ENCODE data around the gene NR5A1.

NR5A1 gene

GRCh38 chr9:124514125-124514524, 6.9 kb upstream of the NR5A1 start:
- no peak for DNase-seq (ENCODE audit: low spot score)

- DNase-seq (ENCODE audit: low spot score): no peak
These were observed 6.3 kb upstream of the NR5A1 start for GRCh38 chr9:124513376-124513994.

GRCh38 chr9:124512806-124513204, 5.6 kb upstream of the NR5A1 start:
- DNase-seq (ENCODE audit: low spot score): no peak

DNA sequence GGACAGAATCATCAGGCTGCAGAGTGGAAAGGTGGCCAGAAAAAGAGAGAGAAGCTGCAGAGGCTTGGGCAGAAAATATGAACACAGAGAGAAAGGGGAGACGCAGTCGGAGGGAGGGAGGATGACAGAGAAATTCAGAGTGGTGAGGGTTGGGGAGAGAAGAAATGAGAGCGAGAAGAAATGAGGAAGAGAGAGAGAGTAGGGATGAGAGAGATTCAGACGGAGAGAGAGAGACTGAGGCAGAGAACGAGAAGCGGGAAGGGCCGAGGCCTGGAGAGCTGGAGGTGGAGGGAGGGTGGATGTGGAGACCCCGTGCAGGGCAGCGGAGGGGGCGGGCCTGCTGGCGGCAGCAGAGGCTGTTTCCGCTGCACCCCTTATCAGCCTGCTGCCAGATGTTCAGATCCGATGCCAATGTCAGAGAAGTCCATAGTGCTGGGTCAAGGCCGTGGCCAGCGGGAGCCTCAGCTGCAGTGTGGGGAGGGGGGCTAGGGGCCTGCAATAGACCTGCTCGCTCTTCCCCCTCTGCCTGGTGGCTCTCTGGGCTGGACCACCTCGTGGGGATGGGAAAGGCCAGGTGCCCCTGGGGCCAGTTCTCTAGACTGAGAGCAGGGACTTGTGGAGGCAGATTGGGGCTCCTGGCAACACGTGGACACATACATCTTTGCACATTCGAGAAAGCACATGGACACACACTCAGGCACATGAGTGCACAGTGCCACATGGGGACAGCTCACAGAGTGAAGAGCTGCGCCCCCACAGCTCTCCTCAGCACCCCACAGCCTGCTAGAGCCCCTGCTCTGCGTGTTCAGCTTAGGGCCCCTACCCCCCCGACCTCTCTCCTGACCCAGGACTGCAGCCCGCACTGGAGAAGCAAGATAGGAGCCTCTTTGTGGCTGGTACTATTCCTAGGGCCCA, 4.9 kb upstream of the NR5A1 start:
- no peak for DNase-seq (ENCODE audit: low spot score)

GRCh38 chr9:124511426-124511840, 4.2 kb upstream of the NR5A1 start:
- no peak for DNase-seq (ENCODE audit: low spot score)

GRCh38 chr9:124510650-124511425, 3.6 kb upstream of the NR5A1 start:
- DNase-seq (ENCODE audit: low spot score): no peak

DNA sequence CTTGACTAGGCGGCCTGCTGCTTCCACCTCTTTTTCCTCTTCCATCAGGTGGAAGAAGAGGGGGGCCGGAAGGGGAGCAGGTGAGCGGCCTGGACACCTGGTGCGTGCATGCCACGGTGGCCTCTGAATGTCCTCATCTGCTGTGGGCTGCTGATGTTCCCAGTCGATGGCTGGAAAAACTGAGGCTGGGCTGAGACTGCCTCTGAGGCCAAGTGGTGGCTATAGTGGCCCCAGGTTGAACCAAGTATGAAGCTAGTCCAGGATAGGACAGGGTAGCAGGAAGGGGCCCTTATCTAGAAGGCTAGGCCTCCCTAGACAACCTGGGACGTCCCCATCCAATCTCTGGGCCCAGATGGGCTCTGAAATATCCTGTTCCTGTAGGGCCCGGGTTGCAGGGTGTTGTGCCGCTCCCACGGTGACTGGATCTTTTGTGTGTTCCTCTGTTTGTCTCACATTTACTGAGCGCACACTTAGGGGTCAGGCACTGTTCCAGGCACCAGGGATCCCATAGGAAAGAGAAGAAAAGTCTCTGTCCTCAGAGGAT, 753 bp upstream of the NR5A1 start:
- no peak for DNase-seq (ENCODE audit: low spot score)

- no peak for DNase-seq (ENCODE audit: low spot score)
These were observed 766 bp downstream of the NR5A1 start for GRCh38 chr9:124506433-124506832.

DNA sequence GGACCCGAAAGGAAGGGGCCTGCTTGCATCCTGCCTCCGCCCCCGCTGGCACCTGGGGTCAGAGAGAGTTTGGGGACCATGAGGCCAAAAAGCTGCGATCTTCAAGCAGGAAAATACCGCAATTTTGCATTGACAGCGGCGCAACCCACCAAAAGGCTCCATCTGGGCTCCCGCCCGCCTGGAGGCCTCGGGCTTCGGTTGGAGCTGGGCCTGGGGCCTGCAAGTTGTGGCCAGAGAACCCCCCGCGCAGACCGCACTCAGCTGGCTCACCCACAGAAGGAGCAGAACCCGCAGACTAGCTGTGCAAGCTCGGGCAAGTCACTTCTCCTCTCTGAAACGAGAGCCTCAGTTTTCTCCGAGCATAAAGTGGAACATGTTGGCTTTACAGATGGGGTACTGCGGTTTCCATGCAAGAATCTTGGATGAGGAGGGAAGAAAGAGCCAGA, 1.3 kb downstream of the NR5A1 start:
- DNase-seq (ENCODE audit: low spot score): no peak

DNA sequence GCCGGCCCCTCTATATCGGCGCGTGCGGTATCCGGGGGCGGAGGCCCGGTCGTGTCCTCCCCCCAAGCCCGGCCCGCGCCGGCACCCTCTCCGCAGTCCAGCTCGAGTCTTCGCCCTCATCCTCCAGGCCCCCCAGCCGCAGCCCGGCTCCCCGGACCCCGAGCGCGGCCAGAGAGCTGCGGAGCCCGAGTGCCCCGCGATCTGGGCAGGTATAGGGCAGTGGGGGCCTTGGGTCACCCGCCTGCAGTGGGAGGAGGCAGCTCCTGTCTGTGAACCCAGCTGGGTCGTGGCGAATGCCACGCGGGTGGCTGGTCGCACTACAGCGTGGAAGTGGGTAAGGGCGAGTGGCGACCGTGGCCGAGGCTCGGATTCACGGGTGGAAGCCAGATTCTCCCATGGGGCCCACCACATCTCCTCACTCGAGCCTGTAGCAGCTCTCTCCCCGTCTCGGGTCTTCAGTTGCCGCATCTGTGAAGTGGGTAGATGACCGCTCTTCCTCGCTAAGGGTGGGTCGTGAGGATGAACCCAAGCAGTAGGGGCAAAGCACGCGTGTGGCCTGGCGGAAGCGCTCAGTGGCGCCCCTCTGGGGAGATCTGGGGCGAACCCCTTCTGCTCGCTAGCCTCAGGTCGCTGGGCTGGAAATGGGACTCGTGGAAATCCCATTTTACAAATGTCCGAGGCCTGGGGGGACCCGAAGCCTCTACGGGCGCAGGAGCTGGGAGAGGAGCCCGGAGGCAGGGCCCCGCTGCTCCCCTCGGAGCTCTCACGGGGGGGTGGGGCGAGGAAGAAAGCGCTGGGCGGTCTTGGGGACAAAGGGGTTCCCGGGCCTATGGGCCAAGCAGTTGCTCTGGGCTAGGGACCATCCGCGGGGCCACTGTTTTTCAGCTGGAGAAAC, 1.9 kb downstream of the NR5A1 start:
- no peak for DNase-seq (ENCODE audit: low spot score)

DNA sequence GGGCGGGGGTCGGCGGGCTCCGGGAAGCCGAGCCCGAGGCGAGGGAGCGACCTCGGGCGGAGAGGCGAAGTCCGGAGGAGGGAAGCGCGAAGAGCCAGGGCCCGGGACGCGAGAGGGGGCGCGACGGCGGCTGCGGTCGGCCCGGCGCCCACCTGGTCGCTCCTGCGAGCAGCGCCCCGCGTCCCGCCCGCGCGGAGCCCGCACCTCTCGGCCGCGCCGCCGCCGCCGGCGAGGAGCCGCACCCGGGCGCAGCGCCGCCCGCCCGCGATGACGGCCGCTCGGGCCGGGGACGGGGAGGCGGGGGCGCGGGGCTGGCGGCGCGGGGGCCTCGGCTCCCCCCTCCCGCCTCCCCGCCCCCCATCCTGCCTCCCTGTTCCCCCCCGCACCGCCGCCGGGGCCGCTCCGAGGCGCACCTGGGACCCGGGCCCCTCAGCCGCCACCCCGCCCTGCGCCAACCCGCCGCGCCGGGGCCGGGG, 2.6 kb downstream of the NR5A1 start:
- DNase-seq (ENCODE audit: low spot score): no peak

GRCh38 chr9:124503713-124504529, 3.3 kb downstream of the NR5A1 start:
- no peak for DNase-seq (ENCODE audit: low spot score)

GRCh38 chr9:124502711-124503702, 4.2 kb downstream of the NR5A1 start:
- DNase-seq (ENCODE audit: low spot score): no peak

- no peak for DNase-seq (ENCODE audit: low spot score)
These were observed 5.4 kb downstream of the NR5A1 start for GRCh38 chr9:124501771-124502320.

DNA sequence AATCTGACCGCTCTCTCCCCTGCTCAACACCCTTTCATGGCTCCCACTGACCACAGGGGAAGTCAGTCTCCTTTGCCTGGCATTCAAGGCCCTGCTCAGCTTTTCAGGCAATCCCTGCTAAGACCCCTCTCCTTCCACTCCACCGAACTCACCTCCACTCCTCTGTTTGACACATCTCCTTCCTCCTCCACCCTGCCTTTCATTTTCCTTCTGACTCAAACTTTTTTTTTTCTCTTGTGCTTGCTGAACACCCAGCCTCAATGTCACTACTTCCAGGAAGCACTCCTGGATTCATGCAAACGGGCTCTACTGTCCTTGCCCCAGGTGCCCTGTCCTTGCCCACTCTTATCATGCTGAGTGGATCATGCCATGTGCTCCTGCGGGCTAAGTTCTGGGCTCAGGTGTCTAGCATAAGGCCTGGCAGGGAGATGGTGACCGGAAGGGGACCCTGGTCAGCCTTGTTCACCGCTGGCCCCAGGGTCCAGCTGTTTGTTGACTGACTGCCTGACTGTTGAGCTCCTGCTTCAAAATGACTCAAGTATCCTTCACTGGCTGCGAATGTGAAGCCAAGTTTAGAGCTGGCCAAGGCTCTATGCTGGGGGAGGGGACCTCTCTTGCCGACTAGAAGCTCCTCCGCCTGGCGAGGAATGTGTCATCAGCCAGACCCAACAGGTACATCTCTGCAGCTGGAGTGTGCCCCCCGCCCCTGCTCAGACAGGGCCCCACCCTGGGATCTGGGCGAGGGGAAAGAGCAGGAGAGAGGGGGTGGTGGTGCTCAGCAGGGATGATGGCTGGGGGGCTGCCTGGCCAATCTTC, 6.2 kb downstream of the NR5A1 start:
- no peak for DNase-seq (ENCODE audit: low spot score)

GRCh38 chr9:124500028-124500795, 7.0 kb downstream of the NR5A1 start:
- DNase-seq (ENCODE audit: low spot score): no peak

DNA sequence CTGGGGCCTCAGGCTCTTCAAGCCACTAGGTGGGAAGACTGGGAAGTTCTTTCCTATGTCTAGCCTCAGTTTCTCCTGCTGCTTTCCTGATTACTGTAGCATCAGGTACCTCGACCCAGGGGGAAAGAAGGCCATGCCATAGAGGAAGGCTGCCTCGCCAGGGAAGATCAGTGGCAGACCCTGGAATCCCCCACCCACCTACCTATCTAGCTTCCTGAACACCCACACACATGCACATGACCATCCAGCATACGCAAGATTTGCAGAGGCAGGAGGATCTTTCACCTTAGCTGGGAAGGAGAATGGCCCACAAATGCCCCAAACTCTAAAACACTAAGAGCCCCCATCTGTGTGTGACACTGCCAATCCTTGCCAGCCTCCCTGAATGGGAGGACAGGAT, 8.0 kb downstream of the NR5A1 start:
- DNase-seq (ENCODE audit: low spot score): no peak

Measured in hepatic stellate cell (primary cell).